T-helper 2 cell treated with Interferon-gamma antibody and Interleukin-4, amounts not matched to agents 5 μg/mL and 100 μg/mL, for 36 hours (primary cell): ENCODE results near the gene USP21.
A peak's percentile ranks its signal among the peaks of the same experiment; 100 is the strongest.

ENCODE experiments used
- DNase-seq: peaks from one replicate; pipeline ENCODE4 v3.0.0; 2021; ENCODE audit warnings: low spot score
- H3K27ac Mint-ChIP-seq: one replicate; pipeline ENCODE4 v1.8.0; 2021; ENCODE audit warnings: mild to moderate bottlenecking, mixed read lengths
- H3K27me3 Mint-ChIP-seq: one replicate; pipeline ENCODE4 v1.8.0; 2021; ENCODE audit warnings: low read depth, mixed read lengths
- H3K36me3 Mint-ChIP-seq: one replicate; pipeline ENCODE4 v1.8.0; 2021; ENCODE audit warnings: low read depth, mixed read lengths
- H3K4me1 Mint-ChIP-seq: one replicate; pipeline ENCODE4 v1.8.0; 2021; ENCODE audit warnings: low read depth, mixed read lengths
- H3K4me3 Mint-ChIP-seq: one replicate; pipeline ENCODE4 v1.8.0; 2022; ENCODE audit warnings: mild to moderate bottlenecking, moderate library complexity, mixed read lengths
- H3K9me3 Mint-ChIP-seq: one replicate; pipeline ENCODE4 v1.8.0; 2021; ENCODE audit warnings: mixed read lengths

USP21 gene

GRCh38 chr1:161157867-161158266 lies 1.4 kb upstream of the USP21 start:
- no peak for DNase-seq
- Mint-ChIP-seq H3K9me3 (no peaks in the 10 kb centered on the region), H3K36me3 (peaks cover 42% of the 10 kb centered on the region), H3K27me3 (no peaks in the 10 kb centered on the region), H3K4me1 (peaks cover 39% of the 10 kb centered on the region), H3K4me3 (peak overlapping the region; percentile 25), H3K27ac (peak overlapping the region; percentile 55)

GRCh38 chr1:161158316-161159010 lies 837 bp upstream of the USP21 start:
- Mint-ChIP-seq H3K27ac (peak overlapping the region; percentile 91), H3K36me3 (peaks cover 47% of the 10 kb centered on the region), H3K4me1 (peaks cover 37% of the 10 kb centered on the region), H3K4me3 (peak overlapping the region; percentile 88), H3K9me3 (no peaks in the 10 kb centered on the region), H3K27me3 (no peaks in the 10 kb centered on the region)
- DNase-seq = no peak

- Mint-ChIP-seq H3K27ac (peak overlapping the region; percentile 78), H3K9me3 (no peaks in the 10 kb centered on the region), H3K4me3 (peak overlapping the region; percentile 88), H3K36me3 (peaks cover 56% of the 10 kb centered on the region), H3K4me1 (peaks cover 34% of the 10 kb centered on the region), H3K27me3 (no peaks in the 10 kb centered on the region)
- no peak for DNase-seq
Observed at GRCh38 chr1:161159913-161160243, 578 bp downstream of the USP21 start.

GRCh38 chr1:161160671-161161145 lies 1.4 kb downstream of the USP21 start:
- Mint-ChIP-seq H3K27ac (peak overlapping the region; percentile 78), H3K27me3 (no peaks in the 10 kb centered on the region), H3K4me3 (peak overlapping the region; percentile 88), H3K9me3 (no peaks in the 10 kb centered on the region), H3K36me3 (peaks cover 53% of the 10 kb centered on the region), H3K4me1 (peaks cover 34% of the 10 kb centered on the region)
- DNase-seq = no peak

GRCh38 chr1:161161652-161162051 lies 2.4 kb downstream of the USP21 start:
- Mint-ChIP-seq H3K4me1 (peaks cover 32% of the 10 kb centered on the region), H3K4me3 (peak overlapping the region; percentile 22), H3K9me3 (no peaks in the 10 kb centered on the region), H3K36me3 (peaks cover 53% of the 10 kb centered on the region), H3K27me3 (no peaks in the 10 kb centered on the region), H3K27ac (peak overlapping the region; percentile 39)
- DNase-seq = no peak

GRCh38 chr1:161162052-161162451 lies 2.8 kb downstream of the USP21 start:
- DNase-seq = no peak
- Mint-ChIP-seq H3K4me3 (peak overlapping the region; percentile 22), H3K27me3 (no peaks in the 10 kb centered on the region), H3K36me3 (peaks cover 50% of the 10 kb centered on the region), H3K27ac (peak overlapping the region; percentile 37), H3K4me1 (peaks cover 34% of the 10 kb centered on the region), H3K9me3 (no peaks in the 10 kb centered on the region)

- Mint-ChIP-seq H3K4me3 (no peak overlapping the region), H3K27ac (peak overlapping the region; percentile 49)
Observed at GRCh38 chr1:161162806-161163205, 3.5 kb downstream of the USP21 start.

GRCh38 chr1:161163793-161164192 lies 4.5 kb downstream of the USP21 start:
- Mint-ChIP-seq H3K36me3 (peaks cover 40% of the 10 kb centered on the region), H3K4me1 (peaks cover 35% of the 10 kb centered on the region), H3K27me3 (no peaks in the 10 kb centered on the region), H3K27ac (peak overlapping the region; percentile 99), H3K4me3 (no peak overlapping the region), H3K9me3 (no peaks in the 10 kb centered on the region)
- DNase-seq = no peak

More at GRCh38 chr1:161162806-161163205, 3.5 kb downstream of the USP21 start:
- Mint-ChIP-seq H3K27me3 (no peaks in the 10 kb centered on the region), H3K36me3 (peaks cover 44% of the 10 kb centered on the region), H3K9me3 (no peaks in the 10 kb centered on the region), H3K4me1 (peaks cover 36% of the 10 kb centered on the region)
- DNase-seq = no peak

GRCh38 chr1:161164901-161165610 lies 5.8 kb downstream of the USP21 start:
- peak overlapping the region; percentile 99 for H3K27ac Mint-ChIP-seq
- peak overlapping the region; percentile 93 for H3K4me3 Mint-ChIP-seq
- peaks cover 27% of the 10 kb centered on the region for H3K4me1 Mint-ChIP-seq
- H3K36me3 Mint-ChIP-seq = peaks cover 37% of the 10 kb centered on the region
- H3K9me3 Mint-ChIP-seq = no peaks in the 10 kb centered on the region
- no peaks in the 10 kb centered on the region for H3K27me3 Mint-ChIP-seq
- no peak for DNase-seq

GRCh38 chr1:161165742-161166668 lies 6.7 kb downstream of the USP21 start, which contains the start of gene PPOX:
Gene PPOX, plus strand, starts transcription at chr1:161166426. Its CDS starts 422 bp downstream, at chr1:161166848.
- Mint-ChIP-seq H3K4me3 (peak within 1 kb of the TSS; percentile 93), H3K36me3 (peaks cover 43% of the 10 kb centered on the region), H3K27ac (peak within 1 kb of the TSS; percentile 99), H3K4me1 (peaks cover 25% of the 10 kb centered on the region), H3K27me3 (no peaks in the 10 kb centered on the region), H3K9me3 (no peaks in the 10 kb centered on the region)
- DNase-seq = peak; percentile 96

GRCh38 chr1:161166669-161167548 lies 7.6 kb downstream of the USP21 start:
- Mint-ChIP-seq H3K36me3 (peaks cover 44% of the 10 kb centered on the region), H3K9me3 (no peaks in the 10 kb centered on the region), H3K4me3 (peak overlapping the region; percentile 93), H3K27me3 (no peaks in the 10 kb centered on the region), H3K4me1 (peaks cover 18% of the 10 kb centered on the region), H3K27ac (peak overlapping the region; percentile 99)
- DNase-seq = no peak

GRCh38 chr1:161168906-161169305 lies 9.6 kb downstream of the USP21 start:
- H3K36me3 Mint-ChIP-seq = peaks cover 48% of the 10 kb centered on the region
- peaks cover 19% of the 10 kb centered on the region for H3K4me1 Mint-ChIP-seq
- DNase-seq = no peak
- H3K27me3 Mint-ChIP-seq = no peaks in the 10 kb centered on the region
- no peak overlapping the region for H3K27ac Mint-ChIP-seq
- no peak overlapping the region for H3K4me3 Mint-ChIP-seq
- H3K9me3 Mint-ChIP-seq = no peaks in the 10 kb centered on the region

GRCh38 chr1:161171191-161171590 lies 11.9 kb downstream of the USP21 start:
- no peak overlapping the region for H3K27ac Mint-ChIP-seq
- H3K27me3 Mint-ChIP-seq = no peaks in the 10 kb centered on the region
- H3K4me1 Mint-ChIP-seq = peaks cover 22% of the 10 kb centered on the region
- H3K36me3 Mint-ChIP-seq = peaks cover 57% of the 10 kb centered on the region
- no peaks in the 10 kb centered on the region for H3K9me3 Mint-ChIP-seq
- H3K4me3 Mint-ChIP-seq = no peak overlapping the region
- no peak for DNase-seq
